KMS-11 (cell line): Measurements from ENCODE around the gene TNNT3.

ENCODE experiments used
- H2AFZ ChIP-seq: fragments of 200-600 bp; sonication (generic); 2 replicates; pipeline ENCODE4 v1.6.1; 2016; ENCODE audit warnings: antibody characterized with exemption, mixed run types, low read depth
- H3K27ac ChIP-seq: fragments of 200-600 bp; sonication (generic); 2 replicates; pipeline ENCODE4 v1.6.1; 2016; ENCODE audit warnings: mild to moderate bottlenecking, mixed run types
- H3K27me3 ChIP-seq: fragments of 200-600 bp; sonication (generic); 2 replicates; pipeline ENCODE4 v1.6.1; 2017; ENCODE audit warnings: mild to moderate bottlenecking, low read depth, mixed run types, moderate library complexity; ENCODE audit not compliant: insufficient read depth
- H3K36me3 ChIP-seq: fragments of 200-600 bp; sonication (generic); 2 replicates; pipeline ENCODE4 v1.6.1; 2017; ENCODE audit warnings: mild to moderate bottlenecking, mixed run types; ENCODE audit not compliant: insufficient read depth
- H3K4me1 ChIP-seq: fragments of 200-600 bp; sonication (generic); 2 replicates; pipeline ENCODE4 v1.6.1; 2016; ENCODE audit warnings: mild to moderate bottlenecking, low read depth, mixed run types; ENCODE audit not compliant: poor library complexity, severe bottlenecking
- H3K4me2 ChIP-seq: fragments of 200-600 bp; sonication (generic); 2 replicates; pipeline ENCODE4 v1.7.0; 2016; ENCODE audit warnings: mild to moderate bottlenecking, mixed run types
- H3K4me3 ChIP-seq: fragments of 200-600 bp; sonication (generic); IDR thresholded peaks from 2 replicates; pipeline ENCODE4 v1.6.1; 2017; ENCODE audit warnings: low read depth, low read length, mixed read lengths; ENCODE audit not compliant: insufficient read depth
- H3K79me2 ChIP-seq: fragments of 200-600 bp; sonication (generic); 2 replicates; pipeline ENCODE4 v1.6.1; 2016; ENCODE audit warnings: low read depth, mixed run types; ENCODE audit not compliant: insufficient read depth
- H3K9ac ChIP-seq: fragments of 200-600 bp; sonication (generic); 2 replicates; pipeline ENCODE4 v1.6.1; 2016; ENCODE audit warnings: mild to moderate bottlenecking, mixed run types
- H4K20me1 ChIP-seq: fragments of 200-600 bp; sonication (generic); 2 replicates; pipeline ENCODE4 v1.6.1; 2016; ENCODE audit warnings: mild to moderate bottlenecking, mixed run types; ENCODE audit not compliant: insufficient read depth
- TF ChIP-seq, protein P1 (sequence below): fragments of 200-600 bp; sonication (generic); conservative IDR thresholded peaks from 2 replicates; pipeline ENCODE4 v1.6.1; 2017; ENCODE audit warnings: low read depth, mild to moderate bottlenecking, antibody characterized with exemption, low read length, moderate library complexity, mixed read lengths

TNNT3 gene

DNA sequence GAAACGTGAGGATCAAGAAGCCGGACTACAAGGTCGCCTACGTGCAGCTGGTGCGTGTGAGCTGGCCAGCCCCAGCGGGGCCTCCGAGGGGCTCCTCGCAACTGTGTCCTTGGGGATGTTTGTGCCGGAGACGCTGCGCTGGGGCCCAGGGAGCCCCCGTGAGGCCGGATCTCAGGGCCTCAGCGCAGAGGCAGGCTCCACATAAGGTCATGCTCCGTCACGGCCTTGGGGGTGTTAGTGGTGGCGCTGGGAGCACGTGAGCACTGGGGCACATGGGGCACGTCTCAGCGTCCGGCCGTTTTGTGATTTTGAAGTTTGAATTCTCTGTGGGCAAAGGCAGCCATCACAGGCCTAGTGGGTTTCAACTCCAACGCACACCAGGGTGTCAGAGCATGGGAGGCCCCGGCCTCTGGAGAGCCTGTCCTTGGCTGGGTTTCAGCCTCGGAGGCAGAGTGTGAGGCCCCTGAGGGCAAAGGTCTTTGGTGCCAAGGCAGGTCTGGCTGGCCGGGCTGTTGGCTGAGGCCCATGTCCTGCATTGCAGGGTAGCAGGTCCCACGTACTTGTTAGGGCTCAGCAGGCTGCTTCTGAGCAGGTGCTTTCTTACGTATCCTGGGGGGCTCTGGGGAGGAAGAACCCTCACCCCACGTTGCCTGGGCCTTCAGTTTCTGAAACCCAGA lies 33.4 kb downstream of the TNNT3 start:
- H3K4me2 ChIP-seq: no peak overlapping the region
- no peaks in the 10 kb centered on the region for H3K27me3 ChIP-seq
- no peaks in the 10 kb centered on the region for H3K79me2 ChIP-seq
- no peak overlapping the region for H2AFZ ChIP-seq
- no peaks in the 10 kb centered on the region for H3K36me3 ChIP-seq
- no peak overlapping the region for H3K27ac ChIP-seq
- H3K4me1 ChIP-seq: no peaks in the 10 kb centered on the region
- no peaks in the 10 kb centered on the region for H4K20me1 ChIP-seq
- H3K4me3 ChIP-seq: no peak overlapping the region
- TF ChIP-seq, protein P1, sequence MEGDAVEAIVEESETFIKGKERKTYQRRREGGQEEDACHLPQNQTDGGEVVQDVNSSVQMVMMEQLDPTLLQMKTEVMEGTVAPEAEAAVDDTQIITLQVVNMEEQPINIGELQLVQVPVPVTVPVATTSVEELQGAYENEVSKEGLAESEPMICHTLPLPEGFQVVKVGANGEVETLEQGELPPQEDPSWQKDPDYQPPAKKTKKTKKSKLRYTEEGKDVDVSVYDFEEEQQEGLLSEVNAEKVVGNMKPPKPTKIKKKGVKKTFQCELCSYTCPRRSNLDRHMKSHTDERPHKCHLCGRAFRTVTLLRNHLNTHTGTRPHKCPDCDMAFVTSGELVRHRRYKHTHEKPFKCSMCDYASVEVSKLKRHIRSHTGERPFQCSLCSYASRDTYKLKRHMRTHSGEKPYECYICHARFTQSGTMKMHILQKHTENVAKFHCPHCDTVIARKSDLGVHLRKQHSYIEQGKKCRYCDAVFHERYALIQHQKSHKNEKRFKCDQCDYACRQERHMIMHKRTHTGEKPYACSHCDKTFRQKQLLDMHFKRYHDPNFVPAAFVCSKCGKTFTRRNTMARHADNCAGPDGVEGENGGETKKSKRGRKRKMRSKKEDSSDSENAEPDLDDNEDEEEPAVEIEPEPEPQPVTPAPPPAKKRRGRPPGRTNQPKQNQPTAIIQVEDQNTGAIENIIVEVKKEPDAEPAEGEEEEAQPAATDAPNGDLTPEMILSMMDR: no peak
- no peak overlapping the region for H3K9ac ChIP-seq

DNA sequence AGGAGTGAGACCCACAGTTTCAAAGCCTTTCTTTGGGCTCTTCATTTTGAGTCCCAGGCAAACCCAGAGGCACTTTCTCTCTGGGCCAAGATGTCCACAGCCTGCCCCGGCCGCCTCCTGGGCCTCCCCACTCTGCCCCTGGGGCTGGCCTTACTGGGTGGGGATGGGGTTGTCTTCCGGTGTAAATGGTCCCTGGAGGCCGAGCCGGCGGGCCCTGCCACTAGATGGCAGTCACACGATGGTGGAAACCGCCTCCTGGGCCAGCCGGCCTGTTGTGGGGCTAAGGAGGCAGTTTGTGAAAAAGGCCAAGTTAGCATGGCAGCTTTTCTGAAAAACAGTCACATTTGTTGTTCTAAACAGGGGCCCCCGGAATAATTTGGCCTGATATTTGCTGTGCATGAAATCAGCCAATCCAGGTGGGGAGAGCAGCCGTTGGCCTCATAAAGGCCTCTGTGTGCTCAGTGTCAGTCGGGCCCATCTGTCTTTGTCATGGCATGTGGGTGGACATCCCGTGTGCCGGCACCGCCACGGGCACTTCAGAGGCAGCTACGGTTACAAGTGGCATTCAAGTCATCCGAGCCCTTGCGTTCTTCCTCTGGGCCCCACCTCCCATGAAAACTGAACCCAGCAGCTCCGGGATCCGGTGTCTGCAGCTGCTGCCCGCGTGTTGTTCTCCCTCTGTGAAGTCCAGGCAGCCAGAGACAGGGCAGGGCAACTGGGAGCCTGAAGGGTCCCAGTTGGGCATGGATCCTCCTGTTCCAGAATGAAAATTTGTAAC lies 34.2 kb downstream of the TNNT3 start:
- no peaks in the 10 kb centered on the region for H4K20me1 ChIP-seq
- H3K27me3 ChIP-seq: no peaks in the 10 kb centered on the region
- TF ChIP-seq, protein P1: no peak
- H3K79me2 ChIP-seq: no peaks in the 10 kb centered on the region
- H3K27ac ChIP-seq: no peak overlapping the region
- no peaks in the 10 kb centered on the region for H3K36me3 ChIP-seq
- no peak overlapping the region for H3K9ac ChIP-seq
- H2AFZ ChIP-seq: no peak overlapping the region
- no peak overlapping the region for H3K4me2 ChIP-seq
- no peak overlapping the region for H3K4me3 ChIP-seq
- no peaks in the 10 kb centered on the region for H3K4me1 ChIP-seq

DNA sequence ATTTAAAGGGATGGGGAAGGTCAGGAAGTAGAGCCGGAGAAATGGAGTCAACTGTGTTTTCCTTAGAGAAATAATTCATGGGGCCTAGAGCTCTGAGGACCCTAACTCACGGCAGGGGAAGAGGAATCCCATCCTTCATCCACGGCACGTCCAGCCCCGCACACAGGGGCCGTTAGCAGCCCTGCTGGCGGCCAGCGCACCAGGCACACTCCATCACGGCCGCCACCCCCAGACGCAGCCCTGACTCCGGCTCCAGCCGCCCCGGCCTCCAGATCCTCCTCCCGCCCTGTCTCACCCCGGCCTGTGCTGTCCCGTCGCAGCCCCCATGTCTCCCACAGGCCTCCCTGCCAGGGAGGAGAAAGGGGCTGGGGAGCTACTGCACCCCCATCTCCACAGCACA lies 38.9 kb downstream of the TNNT3 start:
- Histone ChIP-seq H4K20me1 (no peaks in the 10 kb centered on the region), H3K4me2 (no peak overlapping the region), H3K27ac (no peak overlapping the region), H2AFZ (no peak overlapping the region), H3K36me3 (no peaks in the 10 kb centered on the region), H3K4me3 (no peak overlapping the region), H3K4me1 (no peaks in the 10 kb centered on the region), H3K79me2 (no peaks in the 10 kb centered on the region), H3K9ac (no peak overlapping the region), H3K27me3 (no peaks in the 10 kb centered on the region)
- TF ChIP-seq, protein P1: no peak

DNA sequence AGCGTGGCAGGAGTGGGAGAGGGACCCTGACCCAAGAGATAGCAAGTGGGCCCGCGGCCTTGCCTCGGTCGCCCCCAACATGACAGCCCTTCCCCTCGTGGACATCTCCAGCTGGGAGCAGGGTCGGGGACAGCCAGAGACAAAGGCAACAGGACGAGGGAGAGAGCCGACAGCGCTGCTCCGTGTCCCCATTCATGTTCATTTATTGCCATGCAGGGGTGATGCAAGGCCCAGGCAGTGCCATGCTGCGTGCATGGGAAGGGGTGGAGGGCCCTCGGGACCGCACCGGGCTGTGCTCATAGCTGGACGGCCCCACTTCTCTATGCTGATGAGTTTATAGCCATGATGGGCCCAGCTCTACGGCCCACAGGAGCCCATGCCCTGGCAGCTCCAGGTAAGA lies 40.3 kb downstream of the TNNT3 start:
- Histone ChIP-seq H3K4me1 (no peaks in the 10 kb centered on the region), H4K20me1 (no peaks in the 10 kb centered on the region), H3K79me2 (no peaks in the 10 kb centered on the region)

More for the DNA sequence above, 40.3 kb downstream of the TNNT3 start:
- H3K4me3 ChIP-seq: no peak overlapping the region
- no peaks in the 10 kb centered on the region for H3K36me3 ChIP-seq
- no peak overlapping the region for H3K27ac ChIP-seq
- no peak overlapping the region for H3K4me2 ChIP-seq
- H3K27me3 ChIP-seq: no peaks in the 10 kb centered on the region
- TF ChIP-seq, protein P1: no peak
- H3K9ac ChIP-seq: no peak overlapping the region
- no peak overlapping the region for H2AFZ ChIP-seq
